Renal cortex interstitium (tissue), 11 donors: Measurements from ENCODE around the gene VSTM2B. TPM values are rescaled to one million over a fixed set of nuclear protein-coding genes. Genes with fewer than 3 reads are reported as not detected.
"Not testable (repeated sequence)": the region's sequence is repeated elsewhere in the genome, so short reads cannot be mapped to it uniquely, and the experiment has no call there.

Source experiments
- DNase-seq, 11 donors: peaks; one replicate each; pipeline ENCODE4 v3.0.0-alpha.2; 2013; ENCODE audit warnings: low read depth in 9 of 11, low spot score in 4 of 11; ENCODE audit errors: extremely low read depth in 1 of 11
- polyA plus RNA-seq, 3 donors: library from polyadenylated mRNA; unstranded; fragments of 120-200 nt; gene quantifications; one replicate each; pipeline ENCODE4 v1.2.1, GENCODE V29; 2013; ENCODE audit not compliant: insufficient read length in 3 of 3

VSTM2B gene
- polyA plus RNA-seq, 3 donors: 0.42 to 0.64 (median 0.60) TPM

GRCh38 chr19:29538651-29539050 lies 12.9 kb downstream of the VSTM2B start:
- no peak for DNase-seq

GRCh38 chr19:29539131-29539530 lies 13.3 kb downstream of the VSTM2B start:
- DNase-seq: no peak

GRCh38 chr19:29539670-29540069 lies 13.9 kb downstream of the VSTM2B start:
- no peak for DNase-seq

GRCh38 chr19:29540114-29540513 lies 14.3 kb downstream of the VSTM2B start:
- no peak for DNase-seq

GRCh38 chr19:29541473-29542253 lies 15.9 kb downstream of the VSTM2B start:
- DNase-seq: no peak

GRCh38 chr19:29542327-29542726 lies 16.5 kb downstream of the VSTM2B start:
- no peak for DNase-seq

GRCh38 chr19:29542776-29543175 lies 17.0 kb downstream of the VSTM2B start:
- no peak for DNase-seq

GRCh38 chr19:29543381-29543780 lies 17.6 kb downstream of the VSTM2B start:
- DNase-seq: no peak

GRCh38 chr19:29544656-29545360 lies 19.0 kb downstream of the VSTM2B start:
- DNase-seq: no peak

- DNase-seq: not testable (repeated sequence)
These were observed 19.7 kb downstream of the VSTM2B start for GRCh38 chr19:29545447-29545846.

GRCh38 chr19:29545866-29546582 lies 20.2 kb downstream of the VSTM2B start:
- DNase-seq: no peak

- DNase-seq: no peak
These were observed 20.9 kb downstream of the VSTM2B start for GRCh38 chr19:29546583-29547190.

GRCh38 chr19:29547361-29547960 lies 21.7 kb downstream of the VSTM2B start:
- DNase-seq: no peak

GRCh38 chr19:29547981-29548380 lies 22.2 kb downstream of the VSTM2B start:
- DNase-seq: no peak

- DNase-seq: no peak
These were observed 22.8 kb downstream of the VSTM2B start for GRCh38 chr19:29548483-29549085.

- no peak for DNase-seq
These were observed 23.6 kb downstream of the VSTM2B start for GRCh38 chr19:29549105-29550070.

GRCh38 chr19:29550896-29551295 lies 25.1 kb downstream of the VSTM2B start:
- no peak for DNase-seq

- no peak for DNase-seq
These were observed 26.0 kb downstream of the VSTM2B start for GRCh38 chr19:29551774-29552173.
